ENCODE measurements around the gene RFT1. TPM values are rescaled to one million over a fixed set of nuclear protein-coding genes. Genes with fewer than 3 reads are reported as not detected.

The RFT1 gene
- total RNA-seq, 4 donors from 2014 or later = 6.8 to 10.3 (median 9.0) TPM

- no peak for DNase-seq (ENCODE audit: extremely low spot score)
- Histone ChIP-seq H3K27ac (replicated peaks in 1 of 4) (peak overlapping the region in 1 of 4 donors; percentile 47), H3K9me3 (no peaks in the 10 kb centered on the region), H3K4me1 (peaks cover 0 to 24% (median 16%) of the 10 kb centered on the region in 4 donors), H3K27me3 (no peaks in the 10 kb centered on the region), H3K4me3 (no peak overlapping the region), H3K36me3 (no peaks in the 10 kb centered on the region)
- intact Hi-C loops (cut with DNase I) = no loop called here
- 36% methylated on average over 5 of the region's 6 CpGs for WGBS
- TF ChIP-seq EP300 (IDR thresholded peaks at IDR 0.05) = no peak
These were observed 9.9 kb upstream of the RFT1 start for GRCh38 chr3:53139906-53140846.

DNA sequence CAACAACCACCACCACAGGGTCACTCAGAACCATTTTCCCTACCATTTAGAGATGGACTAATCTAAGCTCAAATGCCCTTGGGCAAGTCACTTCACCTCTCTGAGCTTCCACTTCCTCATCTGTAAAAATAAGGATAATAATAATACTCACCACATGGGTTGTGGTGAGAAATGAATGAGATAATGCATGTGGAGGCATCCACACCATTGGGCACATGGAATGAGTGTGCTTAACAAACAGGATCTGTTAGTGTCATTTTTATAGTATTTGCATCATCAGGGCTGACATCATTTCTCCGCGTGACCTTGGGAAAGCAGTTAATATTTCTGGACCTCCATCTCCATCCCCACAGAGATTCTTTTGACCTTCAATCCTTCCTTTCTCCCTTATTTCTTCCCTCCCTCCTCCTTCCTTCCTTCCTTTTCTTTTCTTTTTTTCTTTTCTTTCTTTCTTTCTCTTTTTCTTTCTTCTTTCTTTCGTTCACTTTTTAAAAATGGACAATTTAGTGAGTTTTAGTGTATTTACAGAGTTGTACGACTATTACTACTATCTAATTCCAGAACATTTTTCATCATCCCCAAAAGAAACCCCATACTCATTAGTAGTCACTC is 7.7 kb upstream of the RFT1 start:
- intact Hi-C loops (cut with DNase I) = no loop called here
- H3K9me3 ChIP-seq = no peaks in the 10 kb centered on the region
- TF ChIP-seq EP300 (IDR thresholded peaks at IDR 0.05) (no peak), CTCF (IDR thresholded peaks at IDR 0.05) (no peak), POLR2A (IDR thresholded peaks at IDR 0.05; ENCODE audit: low read depth) (no peak), POLR2AphosphoS5 (IDR thresholded peaks at IDR 0.05) (no peak)
- no peak for DNase-seq (ENCODE audit: extremely low spot score)
- H3K4me1 ChIP-seq = peaks cover 0 to 32% (median 21%) of the 10 kb centered on the region in 4 donors
- H3K4me3 ChIP-seq = no peak overlapping the region
- WGBS = 96% methylated on average over 4 of the region's 4 CpGs
- no peak overlapping the region for H3K27ac ChIP-seq (replicated peaks in 1 of 4)
- no peaks in the 10 kb centered on the region for H3K36me3 ChIP-seq
- H3K27me3 ChIP-seq = no peaks in the 10 kb centered on the region

- no peaks in the 10 kb centered on the region for H3K9me3 ChIP-seq
- WGBS = 79% methylated on average over 2 of the region's 2 CpGs
- TF ChIP-seq EP300 (IDR thresholded peaks at IDR 0.05) (no peak), CTCF (IDR thresholded peaks at IDR 0.05) (no peak), POLR2AphosphoS5 (IDR thresholded peaks at IDR 0.05) (no peak), POLR2A (IDR thresholded peaks at IDR 0.05; ENCODE audit: low read depth) (no peak)
- intact Hi-C loops (cut with DNase I) = no loop called here
- no peak overlapping the region for H3K4me3 ChIP-seq
- no peak overlapping the region for H3K27ac ChIP-seq (replicated peaks in 1 of 4)
- no peak for DNase-seq (ENCODE audit: extremely low spot score)
- H3K36me3 ChIP-seq = no peaks in the 10 kb centered on the region
- no peaks in the 10 kb centered on the region for H3K27me3 ChIP-seq
- peaks cover 0 to 32% (median 21%) of the 10 kb centered on the region in 4 donors for H3K4me1 ChIP-seq
These were observed 7.0 kb upstream of the RFT1 start for GRCh38 chr3:53137221-53137620.

DNA sequence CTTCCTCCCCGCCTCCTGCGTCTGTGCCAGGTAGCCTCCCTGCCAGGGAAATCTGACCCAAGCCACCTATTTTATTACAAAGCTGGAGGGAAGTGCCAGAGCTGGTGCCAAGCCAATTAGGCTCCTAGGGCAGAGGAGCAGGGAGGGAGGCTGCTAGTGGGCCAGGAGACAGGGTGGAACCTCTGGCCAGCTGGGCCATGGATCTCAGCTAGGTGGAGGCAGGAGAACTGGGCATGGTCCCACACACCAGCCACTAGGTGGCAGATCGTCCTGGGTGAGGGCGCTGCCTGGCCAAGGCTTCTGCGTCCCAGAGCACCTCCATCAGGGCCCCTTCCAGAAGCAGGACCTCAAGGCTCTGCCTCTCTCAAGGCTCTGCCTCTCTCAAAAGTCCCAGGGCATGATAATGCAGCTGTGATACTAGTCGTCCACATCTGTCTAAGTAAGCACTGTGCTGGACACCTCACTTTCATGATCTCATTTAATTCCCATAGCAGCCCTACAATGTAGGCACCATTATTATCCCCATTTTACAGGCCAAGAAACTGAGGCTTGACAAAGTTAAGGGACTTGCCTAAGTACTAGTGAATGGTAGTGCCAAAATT is 4.5 kb upstream of the RFT1 start:
- WGBS = 49% methylated on average over 5 of the region's 6 CpGs
- no peak for DNase-seq (ENCODE audit: extremely low spot score)
- no peak overlapping the region for H3K4me3 ChIP-seq
- H3K4me1 ChIP-seq = peaks cover 7 to 28% (median 22%) of the 10 kb centered on the region in 4 donors
- no peak overlapping the region for H3K27ac ChIP-seq (replicated peaks in 1 of 4)
- intact Hi-C loops (cut with DNase I) = loop anchor here (5.0 kb wide), 1 partner anchor 63 kb away; no protein-coding TSS in a partner anchor
- no peaks in the 10 kb centered on the region for H3K9me3 ChIP-seq
- no peaks in the 10 kb centered on the region for H3K27me3 ChIP-seq
- TF ChIP-seq CTCF (IDR thresholded peaks at IDR 0.05) (peak; percentile 66 to 81 (median 72)), POLR2AphosphoS5 (IDR thresholded peaks at IDR 0.05) (peak in 1 of 2 donors; percentile 48), POLR2A (IDR thresholded peaks at IDR 0.05; ENCODE audit: low read depth) (no peak)
- no peaks in the 10 kb centered on the region for H3K36me3 ChIP-seq

DNA sequence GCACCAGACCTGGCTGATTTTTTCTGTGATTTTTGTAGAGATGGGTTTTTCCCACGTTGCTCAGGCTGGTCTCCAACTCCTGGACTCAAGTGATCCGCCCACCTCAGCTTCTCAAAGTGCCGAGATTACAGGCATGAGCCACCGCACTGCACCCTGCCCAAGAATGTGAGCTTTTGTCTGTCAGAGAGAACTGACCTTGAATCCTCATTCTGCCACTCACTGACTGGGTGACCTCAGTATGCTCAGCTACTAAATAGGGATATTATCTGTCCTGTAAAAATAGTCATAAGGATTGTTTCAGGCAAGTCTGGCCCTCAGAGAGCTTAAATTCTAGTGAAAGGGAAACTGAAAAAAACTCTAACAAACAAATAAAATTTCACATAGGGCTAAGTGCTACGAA is 2.1 kb upstream of the RFT1 start:
- Histone ChIP-seq H3K36me3 (no peaks in the 10 kb centered on the region), H3K9me3 (no peaks in the 10 kb centered on the region), H3K4me3 (no peak overlapping the region), H3K4me1 (peaks cover 15 to 42% (median 33%) of the 10 kb centered on the region in 4 donors), H3K27me3 (no peaks in the 10 kb centered on the region), H3K27ac (replicated peaks in 1 of 4) (no peak overlapping the region)
- 86% methylated on average over 5 of the region's 5 CpGs for WGBS
- TF ChIP-seq POLR2A (IDR thresholded peaks at IDR 0.05; ENCODE audit: low read depth) = no peak
- TF ChIP-seq CTCF (IDR thresholded peaks at IDR 0.05) = no peak
- no peak for TF ChIP-seq EP300 (IDR thresholded peaks at IDR 0.05)
- TF ChIP-seq POLR2AphosphoS5 (IDR thresholded peaks at IDR 0.05) = no peak
- intact Hi-C loops (cut with DNase I) = loop anchor here (5.0 kb wide), 1 partner anchor 65 kb away; no protein-coding TSS in a partner anchor
- no peak for DNase-seq (ENCODE audit: extremely low spot score)

Measured in esophagus muscularis mucosa (tissue), 4 donors.